Measurements from ENCODE around the gene SKI.
"Not testable (repeated sequence)": the region's sequence is repeated elsewhere in the genome, so short reads cannot be mapped to it uniquely, and the experiment has no call there.

SKI gene

DNA sequence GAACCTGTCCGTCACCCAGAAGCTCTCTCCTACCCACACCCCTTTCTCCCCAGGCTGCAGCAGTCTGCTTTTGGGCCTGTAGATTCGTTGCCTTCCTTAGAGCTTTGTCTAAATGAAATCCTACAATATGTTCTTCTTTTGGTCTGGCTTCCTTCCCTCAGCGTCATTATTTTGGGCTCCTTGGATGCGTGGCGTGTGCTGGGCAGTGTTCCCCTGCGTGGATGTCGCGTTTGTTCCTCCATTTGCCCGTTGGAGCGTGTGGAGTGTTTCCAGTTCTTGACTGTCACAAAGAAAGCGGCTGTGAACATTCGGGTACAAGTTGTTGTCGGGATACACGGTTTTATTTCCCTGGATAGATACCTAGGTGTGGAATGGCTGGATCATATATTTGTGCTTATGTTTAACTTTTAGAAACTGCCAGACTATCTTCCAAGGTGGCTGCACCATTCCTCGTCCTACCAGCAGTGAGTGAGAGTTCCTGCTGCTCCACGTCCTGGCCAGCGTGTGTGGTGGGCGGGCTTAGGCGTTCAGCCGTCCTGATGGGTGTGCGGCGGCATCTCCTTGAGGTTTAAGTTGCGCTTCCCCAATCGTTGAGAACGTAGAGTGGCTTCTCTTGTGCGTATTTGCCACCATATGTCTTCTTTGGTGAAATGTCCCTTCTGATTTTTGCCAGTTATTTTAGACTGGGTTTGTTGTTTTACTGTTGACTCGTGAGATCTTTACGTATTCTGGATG lies 31.7 kb downstream of the SKI start:
- no peak for DNase-seq (ENCODE audit: low read depth in 2 of 2)

GRCh38 chr1:2260470-2260869 lies 32.4 kb downstream of the SKI start:
- not testable (repeated sequence) for DNase-seq (ENCODE audit: low read depth in 2 of 2)

DNA sequence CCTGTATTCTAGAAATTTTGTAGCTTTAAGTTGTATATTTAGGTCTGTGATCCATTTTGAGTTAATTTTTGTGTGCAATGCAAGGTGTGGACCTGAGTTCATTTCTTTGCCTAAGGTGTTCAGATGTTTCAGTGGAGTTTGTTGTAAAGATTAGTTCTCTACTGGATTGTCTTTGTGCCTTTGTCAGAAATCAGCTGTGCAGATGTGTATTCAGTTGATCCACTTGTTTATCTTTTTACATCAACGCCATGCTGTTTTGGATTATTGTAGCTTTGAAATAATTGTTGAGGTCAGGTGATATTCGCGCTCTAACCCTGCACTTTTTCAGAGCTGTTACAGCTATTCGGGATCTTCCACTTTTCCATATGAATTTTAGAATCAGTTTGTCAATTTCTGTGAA lies 32.8 kb downstream of the SKI start:
- DNase-seq (ENCODE audit: low read depth in 2 of 2) = no peak

DNA sequence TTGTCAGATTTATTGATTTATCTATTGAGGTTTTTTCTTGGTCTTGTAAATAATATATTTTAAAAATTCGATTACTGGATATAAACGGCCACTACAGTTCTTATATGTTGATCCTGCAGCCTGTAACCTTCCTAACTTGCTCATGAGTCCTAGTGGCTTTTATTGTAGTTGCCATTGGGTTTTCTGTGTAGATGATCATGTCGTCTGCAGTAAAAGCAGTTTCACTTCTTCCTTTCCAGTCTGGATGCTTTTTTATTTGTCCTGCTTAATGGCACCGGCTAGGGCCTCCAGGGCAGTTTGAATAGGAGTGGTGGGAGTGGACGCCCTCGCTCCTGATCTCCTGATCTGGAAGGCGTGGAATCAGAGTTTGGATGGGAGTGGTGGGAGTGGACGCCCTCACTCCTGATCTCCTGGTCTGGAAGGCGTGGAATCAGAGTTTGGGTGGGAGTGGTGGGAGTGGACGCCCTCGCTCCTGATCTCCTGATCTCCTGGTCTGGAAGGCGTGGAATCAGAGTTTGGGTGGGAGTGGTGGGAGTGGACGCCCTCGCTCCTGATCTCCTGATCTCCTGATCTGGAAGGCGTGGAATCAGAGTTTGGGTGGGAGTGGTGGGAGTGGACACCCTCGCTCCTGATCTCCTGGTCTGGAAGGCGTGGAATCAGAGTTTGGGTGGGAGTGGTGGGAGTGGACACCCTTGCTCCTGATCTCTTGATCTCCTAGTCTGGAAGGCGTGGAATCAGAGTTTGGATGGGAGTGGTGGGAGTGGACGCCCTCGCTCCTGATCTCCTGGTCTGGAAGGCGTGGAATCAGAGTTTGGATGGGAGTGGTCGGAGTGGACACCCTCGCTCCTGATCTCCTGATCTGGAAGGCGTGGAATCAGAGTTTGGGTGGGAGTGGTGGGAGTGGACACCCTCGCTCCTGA lies 33.6 kb downstream of the SKI start:
- not testable (repeated sequence) for DNase-seq (ENCODE audit: low read depth in 2 of 2)

- no peak for DNase-seq (ENCODE audit: low read depth in 2 of 2)
These were observed 38.3 kb downstream of the SKI start for GRCh38 chr1:2266301-2266975.

GRCh38 chr1:2267051-2267830 lies 39.1 kb downstream of the SKI start:
- no peak for DNase-seq (ENCODE audit: low read depth in 2 of 2)

GRCh38 chr1:2267862-2268261 lies 39.7 kb downstream of the SKI start:
- no peak for DNase-seq (ENCODE audit: low read depth in 2 of 2)

- no peak for DNase-seq (ENCODE audit: low read depth in 2 of 2)
These were observed 40.4 kb downstream of the SKI start for GRCh38 chr1:2268285-2269056.

- DNase-seq (ENCODE audit: low read depth in 2 of 2) = no peak
These were observed 41.2 kb downstream of the SKI start for GRCh38 chr1:2269193-2269921.

DNA sequence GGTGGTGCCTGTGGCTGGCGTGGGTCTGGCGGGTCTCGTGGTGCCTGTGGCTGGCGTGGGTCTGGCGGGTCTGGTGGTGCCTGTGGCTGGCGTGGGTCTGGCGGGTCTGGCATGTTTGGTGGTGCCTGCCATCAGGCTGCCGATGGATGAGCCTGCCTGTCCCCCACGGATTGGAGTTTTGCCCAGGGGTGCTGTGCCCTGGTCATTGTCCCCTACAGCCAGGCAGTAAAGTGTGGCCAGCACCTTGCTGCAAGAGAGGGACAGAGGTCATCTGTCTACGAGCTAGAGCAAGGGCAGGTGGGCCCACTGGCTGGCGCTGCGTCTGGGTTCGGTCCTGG lies 41.8 kb downstream of the SKI start:
- DNase-seq (ENCODE audit: low read depth in 2 of 2) = no peak

GRCh38 chr1:2270260-2271100 lies 42.4 kb downstream of the SKI start:
- no peak for DNase-seq (ENCODE audit: low read depth in 2 of 2)

DNA sequence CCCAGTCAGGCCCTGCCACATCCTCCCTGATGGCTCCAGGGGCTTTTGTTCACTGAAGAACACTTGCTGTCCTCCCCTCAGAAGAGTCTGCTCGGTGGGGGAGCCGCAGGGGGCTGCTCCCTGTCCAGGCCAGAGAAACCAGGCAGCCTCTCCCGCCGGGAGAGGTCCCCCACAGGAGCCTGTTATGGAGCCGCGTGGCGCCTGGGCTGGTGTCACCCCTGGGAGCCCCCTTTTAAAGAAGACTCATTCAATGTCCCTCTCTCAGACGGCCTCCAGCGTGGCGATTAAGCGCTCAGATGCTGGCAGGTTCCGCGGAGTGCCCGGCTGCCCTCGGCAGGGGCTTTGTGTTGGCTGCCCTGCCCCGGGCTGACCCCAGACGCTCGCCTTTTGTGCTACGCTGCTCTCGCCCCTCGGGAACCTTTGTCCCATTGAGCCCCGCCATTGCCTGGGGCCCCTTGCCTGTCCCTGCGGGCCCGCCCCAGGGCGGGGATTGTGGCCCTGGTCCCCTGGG lies 43.1 kb downstream of the SKI start:
- DNase-seq (ENCODE audit: low read depth in 2 of 2) = no peak

- no peak for DNase-seq (ENCODE audit: low read depth in 2 of 2)
These were observed 43.9 kb downstream of the SKI start for GRCh38 chr1:2271841-2272655.

GRCh38 chr1:2272686-2273400 lies 44.7 kb downstream of the SKI start:
- no peak for DNase-seq (ENCODE audit: low read depth in 2 of 2)

- no peak for DNase-seq (ENCODE audit: low read depth in 2 of 2)
These were observed 45.4 kb downstream of the SKI start for GRCh38 chr1:2273401-2274090.

- DNase-seq (ENCODE audit: low read depth in 2 of 2) = no peak
These were observed 46.3 kb downstream of the SKI start for GRCh38 chr1:2274231-2274928.
